Measurements from ENCODE around the gene DFFB. TPM values are rescaled to one million over a fixed set of nuclear protein-coding genes. Genes with fewer than 3 reads are reported as not detected.

The DFFB gene
- total RNA-seq, 1 experiment from 2014 or later, result 7.9 TPM

DNA sequence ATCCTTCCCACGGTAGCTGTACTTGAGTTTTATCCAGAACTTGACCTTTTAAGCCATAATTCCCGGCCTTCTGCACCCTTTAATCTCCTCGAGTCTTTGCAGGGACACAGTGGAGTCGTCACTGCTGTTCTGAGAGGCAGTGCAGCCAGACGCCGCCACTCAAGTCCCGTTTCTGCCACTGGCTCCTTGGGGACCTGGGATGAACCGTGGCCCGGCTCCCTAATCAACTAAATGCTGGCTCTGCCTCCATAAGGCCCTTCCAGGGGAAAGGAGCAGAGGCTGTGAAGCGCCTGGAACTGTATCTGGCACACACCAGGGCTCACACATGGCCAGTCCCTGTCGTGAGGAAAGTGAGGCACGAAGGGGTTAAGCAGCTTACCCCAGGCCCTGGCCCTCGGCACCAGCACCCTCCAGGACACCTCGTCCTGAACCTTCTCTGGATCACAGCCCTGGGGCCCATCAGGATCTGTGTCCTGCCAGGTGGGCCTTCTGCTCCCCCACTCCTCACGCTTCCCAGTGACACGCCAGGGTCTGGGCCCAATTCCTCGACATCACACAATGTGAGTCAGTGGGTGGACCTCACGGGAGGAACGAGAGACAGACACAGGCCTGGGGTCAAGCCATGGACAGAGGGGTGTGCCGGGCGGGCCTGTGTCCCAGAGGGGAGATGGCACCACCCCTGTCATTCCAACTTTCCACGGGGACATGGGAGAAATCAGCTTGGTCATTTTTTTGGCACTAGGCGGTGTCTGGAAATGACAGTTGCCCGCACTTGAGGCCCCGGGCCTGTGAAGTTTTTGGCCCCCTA is 66.3 kb downstream of the DFFB start:
- no peak for DNase-seq (ENCODE audit: extremely low read depth, low read depth)

DNA sequence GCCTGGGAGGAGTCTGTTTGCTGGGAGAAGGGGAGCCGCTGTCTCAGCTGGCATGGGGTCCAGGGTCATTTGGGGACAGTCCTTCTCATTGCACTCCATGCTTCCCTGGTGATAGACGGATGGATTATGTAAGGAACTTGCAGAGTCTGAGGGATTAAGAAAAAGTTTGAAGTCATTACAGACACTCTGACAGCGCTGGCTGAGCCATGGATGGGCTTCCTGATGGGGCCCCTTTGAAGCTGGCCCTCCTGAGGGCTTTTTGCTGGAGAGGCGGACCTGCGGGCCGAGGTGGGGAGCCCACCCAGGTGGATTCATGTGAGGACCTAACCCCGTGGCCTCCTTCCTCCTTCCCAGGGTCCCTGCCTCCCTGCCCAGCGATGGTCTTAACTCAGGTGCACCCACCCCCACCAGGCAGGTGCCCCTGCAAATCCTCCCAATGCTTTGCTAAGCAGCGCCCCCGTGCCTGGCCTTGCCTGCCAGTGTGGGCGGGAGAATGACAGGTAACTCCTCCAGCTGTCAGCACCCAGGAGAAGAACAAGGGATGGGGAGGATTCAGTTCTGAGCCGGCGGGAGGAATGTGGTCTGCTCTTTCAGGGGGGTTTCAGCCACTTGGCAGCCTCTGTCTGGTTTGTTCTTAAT is 67.0 kb downstream of the DFFB start:
- DNase-seq (ENCODE audit: extremely low read depth, low read depth), result no peak

DNA sequence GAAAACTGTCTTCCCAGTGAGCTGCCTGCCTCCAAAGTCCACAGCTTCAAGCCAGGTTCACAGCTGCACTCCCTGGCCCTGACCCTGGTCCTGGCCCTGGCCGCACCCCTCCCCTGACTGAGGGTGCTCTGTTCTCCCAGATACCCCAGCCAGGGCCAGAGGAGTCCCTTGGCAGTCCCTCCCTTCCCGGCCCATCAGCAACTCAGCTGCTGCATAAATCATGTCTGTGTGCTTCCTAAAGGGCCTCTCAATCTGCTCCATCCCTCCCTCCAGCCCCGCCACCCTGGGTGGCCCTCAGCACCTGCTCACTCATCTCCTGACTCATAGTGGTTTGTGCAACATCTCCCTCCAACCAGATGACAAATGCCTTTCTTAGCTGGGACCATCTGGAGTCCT is 67.5 kb downstream of the DFFB start:
- no peak for DNase-seq (ENCODE audit: extremely low read depth, low read depth)

DNA sequence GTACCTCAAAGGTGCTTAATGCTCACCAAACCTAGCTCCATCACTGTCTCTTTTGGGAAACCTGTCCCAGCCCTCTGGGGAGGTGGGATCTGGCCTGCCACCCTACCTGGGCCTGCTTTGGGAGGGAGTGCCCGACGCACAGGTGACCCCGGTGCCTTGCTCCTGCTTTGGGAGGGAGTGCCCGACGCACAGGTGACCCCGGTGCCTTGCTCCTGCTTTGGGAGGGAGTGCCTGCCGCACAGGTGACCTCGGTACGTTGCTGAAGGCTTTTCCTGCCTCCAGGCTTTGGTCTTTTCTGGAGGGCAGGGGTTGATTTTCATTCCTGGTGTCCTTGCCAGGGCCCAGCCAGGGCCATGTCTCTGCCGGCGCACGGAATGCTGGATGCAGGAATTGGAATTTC is 68.0 kb downstream of the DFFB start:
- DNase-seq (ENCODE audit: extremely low read depth, low read depth), result no peak

DNA sequence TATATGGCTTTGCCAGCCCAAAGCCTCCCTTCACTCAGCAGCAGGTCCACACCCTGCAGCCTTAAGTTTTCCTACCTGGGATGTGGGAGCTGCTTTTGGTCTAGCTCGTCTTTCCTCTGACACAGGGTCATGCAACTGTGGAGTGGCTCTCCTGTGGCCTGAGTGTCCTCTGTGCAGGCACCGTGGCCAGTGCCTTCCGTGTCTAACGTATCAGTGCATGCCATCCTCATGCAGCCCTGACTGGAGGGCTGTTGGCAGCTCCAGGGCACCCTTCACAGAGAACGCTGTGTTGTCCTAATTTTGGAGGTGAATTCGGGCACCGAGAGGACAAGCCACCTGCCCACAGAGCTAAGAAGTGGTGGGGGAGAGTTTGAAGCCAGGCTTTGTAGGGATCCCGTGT is 68.5 kb downstream of the DFFB start:
- DNase-seq (ENCODE audit: extremely low read depth, low read depth), result no peak

DNA sequence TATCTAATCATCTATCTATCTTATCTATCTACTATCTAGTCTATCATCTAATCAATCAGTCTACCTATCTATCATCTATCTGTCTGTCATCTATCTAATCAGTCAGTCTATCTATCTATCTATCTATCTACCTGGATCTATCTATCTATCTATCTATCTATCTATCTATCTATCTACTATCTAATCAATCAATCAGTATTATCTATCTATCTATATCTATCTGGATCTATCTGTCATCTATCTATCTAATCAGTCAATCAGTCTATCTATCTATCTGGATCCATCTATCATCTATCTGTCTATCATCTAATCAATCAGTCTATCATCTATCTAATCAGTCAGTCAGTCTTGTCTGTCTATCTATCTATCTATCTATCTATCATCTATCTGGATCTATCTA is 69.7 kb downstream of the DFFB start:
- DNase-seq (ENCODE audit: extremely low read depth, low read depth), result no peak

DNA sequence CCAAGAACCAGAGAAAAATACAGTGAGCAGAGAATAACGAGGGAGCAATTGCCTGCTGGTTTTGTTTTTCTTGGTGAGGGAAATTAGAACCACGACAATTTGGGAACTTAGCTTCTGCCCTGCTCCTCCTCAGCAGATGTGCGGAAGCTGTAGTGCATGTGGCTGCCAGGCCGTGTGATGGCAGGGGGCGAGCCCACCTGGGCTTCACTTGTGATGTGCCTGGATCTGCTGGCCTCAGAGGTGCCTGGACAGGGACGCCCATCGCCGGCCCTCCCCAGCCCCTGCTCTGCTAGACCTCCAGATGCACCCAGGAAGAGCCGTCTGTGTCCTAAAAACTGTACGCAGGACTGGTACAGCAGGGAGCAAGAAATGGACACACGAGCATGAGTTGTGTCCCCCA is 71.3 kb downstream of the DFFB start:
- DNase-seq (ENCODE audit: extremely low read depth, low read depth), result no peak

- DNase-seq (ENCODE audit: extremely low read depth, low read depth), result no peak
Measured at GRCh38 chr1:3929126-3929525, 71.8 kb downstream of the DFFB start.

- no peak for DNase-seq (ENCODE audit: extremely low read depth, low read depth)
Measured at GRCh38 chr1:3930301-3931006, 73.2 kb downstream of the DFFB start.

- no peak for DNase-seq (ENCODE audit: extremely low read depth, low read depth)
Measured at GRCh38 chr1:3931007-3931912, 74.0 kb downstream of the DFFB start.

DNA sequence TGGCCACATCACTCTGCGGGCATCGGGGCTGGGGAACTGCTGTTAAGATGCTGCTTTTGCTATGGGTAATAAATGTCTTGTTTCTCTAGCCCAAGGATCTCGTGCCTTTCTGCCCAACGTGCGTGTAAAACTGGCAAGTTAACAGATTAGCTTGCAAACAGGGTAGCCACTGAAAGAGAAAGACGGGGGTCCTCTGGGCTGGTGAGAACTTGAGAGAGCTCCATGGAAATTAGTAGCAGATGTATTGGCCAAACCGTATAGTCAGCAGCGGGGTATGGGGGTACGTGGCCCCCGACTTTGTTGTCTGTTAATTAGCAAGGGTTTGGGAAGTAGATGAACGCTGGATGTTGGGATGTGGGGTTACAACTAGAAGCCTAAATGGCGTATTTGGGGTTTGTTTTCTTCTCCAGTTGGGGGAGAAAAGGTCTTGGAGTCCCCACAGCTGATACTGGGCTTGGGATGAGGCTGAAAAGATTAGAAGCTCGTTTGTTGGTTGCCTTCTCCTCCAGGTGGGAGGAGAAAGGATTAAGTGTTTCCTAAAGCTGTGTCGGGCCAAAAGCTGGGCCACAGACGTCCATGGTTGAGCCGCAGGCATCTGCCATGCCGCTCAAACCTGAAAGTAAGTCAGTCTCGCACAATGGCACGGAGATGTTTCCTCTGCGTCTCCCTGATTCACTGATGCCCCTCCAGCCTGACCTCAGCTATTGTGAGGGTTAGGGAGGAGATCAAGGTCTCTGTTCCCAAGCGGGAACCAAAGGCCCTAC is 75.1 kb downstream of the DFFB start:
- DNase-seq (ENCODE audit: extremely low read depth, low read depth), result no peak

Other genes starting within 250 kb of the DFFB start
- 5.7 and 6.2 TPM in 2 replicates for gene MEGF6, start 246.0 kb upstream of the DFFB start, total RNA-seq (2014; rRNA removed; shearing (Covaris generic))
- gene TPRG1L, start 232.5 kb upstream of the DFFB start, total RNA-seq (2014; rRNA removed; shearing (Covaris generic)), result 5.5 and 7.0 TPM in 2 replicates
- 10.9 and 18.2 TPM in 2 replicates for gene WRAP73, start 207.4 kb upstream of the DFFB start, total RNA-seq (2014; rRNA removed; shearing (Covaris generic))
- 0.07 and 0.17 TPM in 2 replicates for gene TP73, start 205.0 kb upstream of the DFFB start, total RNA-seq (2014; rRNA removed; shearing (Covaris generic))
- gene CCDC27, start 105.0 kb upstream of the DFFB start, total RNA-seq (2014; rRNA removed; shearing (Covaris generic)), result not detected in 2 replicates
- not detected in 2 replicates for gene SMIM1, start 84.7 kb upstream of the DFFB start, total RNA-seq (2014; rRNA removed; shearing (Covaris generic))
- gene LRRC47, start 61.0 kb upstream of the DFFB start, total RNA-seq (2014; rRNA removed; shearing (Covaris generic)), result 19.3 and 24.6 TPM in 2 replicates
- 7.8 and 18.5 TPM in 2 replicates for gene CEP104, start 265 bp upstream of the DFFB start, total RNA-seq (2014; rRNA removed; shearing (Covaris generic))
- gene C1orf174, start 42.8 kb downstream of the DFFB start, total RNA-seq (2014; rRNA removed; shearing (Covaris generic)), result 25.1 and 25.6 TPM in 2 replicates

All from NCI-H460 (cell line).